ENCODE measurements around the gene JPH3. TPM values are rescaled to one million over a fixed set of nuclear protein-coding genes. Genes with fewer than 3 reads are reported as not detected.

The JPH3 gene
- total RNA-seq, 1 experiment from 2014 or later: 32.7 TPM

DNA sequence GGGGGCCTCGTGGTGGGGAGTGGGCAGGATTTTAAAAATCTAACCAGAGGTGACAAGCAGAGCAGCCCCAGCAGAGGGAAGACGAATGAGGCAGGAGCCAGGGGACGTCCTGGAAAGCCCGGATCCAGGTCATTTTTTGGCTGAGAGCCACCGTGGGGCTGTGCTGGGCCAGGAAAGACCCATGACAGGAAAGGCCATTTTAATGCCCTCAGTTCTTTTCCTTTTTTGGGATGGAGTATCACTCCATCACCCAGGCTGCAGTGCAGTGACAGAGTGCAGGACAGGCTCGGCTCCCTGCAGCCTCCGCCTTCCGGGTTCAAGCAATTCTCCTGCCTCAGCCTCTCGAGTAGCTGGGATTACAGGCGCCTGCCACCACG is 30.5 kb upstream of the JPH3 start:
- H3K27ac ChIP-seq (ENCODE audit: insufficient read length, low read depth, low read length): no peak overlapping the region
- no peak overlapping the region for H3K23ac ChIP-seq (ENCODE audit: insufficient read length, low read depth, low read length)

More for the DNA sequence above, 30.5 kb upstream of the JPH3 start:
- no peak overlapping the region for H3K14ac ChIP-seq (ENCODE audit: insufficient read depth, low read length)
- H3K56ac ChIP-seq (ENCODE audit: insufficient read length, low read depth, low read length): no peak overlapping the region
- H4K8ac ChIP-seq (replicated peaks; ENCODE audit: insufficient read length, low read depth, low read length): no peak overlapping the region
- no peak overlapping the region for H4K91ac ChIP-seq (ENCODE audit: insufficient read length, low read depth, low read length)
- no peak overlapping the region for H3T11ph ChIP-seq (ENCODE audit: low read length)
- H3K9me3 Mint-ChIP-seq: peaks cover 3% of the 10 kb centered on the region in 2 experiments; a peak in 3 of 5 replicates
- no peaks in the 10 kb centered on the region for H3K9me3 ChIP-seq (ENCODE audit: control insufficient read depth, low read depth, low read length)
- no peak overlapping the region for H2BK120ac ChIP-seq (ENCODE audit: low read depth, low read length, poor library complexity, severe bottlenecking)
- no peak for DNase-seq
- no peak overlapping the region for H2AK5ac ChIP-seq (ENCODE audit: insufficient read length, low read length)
- H3K18ac ChIP-seq (ENCODE audit: insufficient read length, low read depth, low read length): no peak overlapping the region
- no peak overlapping the region for H3K4me2 ChIP-seq (ENCODE audit: insufficient read depth, insufficient read length, low read length)
- H2AFZ ChIP-seq (ENCODE audit: low read length): no peak overlapping the region
- H3K4ac ChIP-seq (ENCODE audit: low read depth, low read length): no peak overlapping the region
- no peak overlapping the region for H2BK20ac ChIP-seq (ENCODE audit: low read depth, low read length, poor library complexity, severe bottlenecking)
- H3K23me2 ChIP-seq (ENCODE audit: insufficient read length, low read depth, low read length, poor library complexity, severe bottlenecking): no peaks in the 10 kb centered on the region
- peaks cover 0 to 8% (median 0%) of the 10 kb centered on the region in 3 experiments; a peak in 2 of 7 replicates for H3K36me3 Mint-ChIP-seq (ENCODE audit: insufficient read depth in 1 of 3, low read depth in 3 of 3)
- no peak overlapping the region for H4K5ac ChIP-seq (ENCODE audit: insufficient read length, low read depth, low read length)
- H3K4me1 Mint-ChIP-seq: peaks cover 26 to 30% of the 10 kb centered on the region in 2 experiments
- no peak overlapping the region for H2BK5ac ChIP-seq (ENCODE audit: insufficient read length, low read length)
- H3K4me1 ChIP-seq (ENCODE audit: insufficient read depth, low read length): peaks cover 3% of the 10 kb centered on the region; the same call in 1 of the 2 replicates
- no CpG with 5 or more reads among the region's 11 CpGs for WGBS (ENCODE audit: extremely low coverage, insufficient read length, low lambda C conversion rate)
- no peaks in the 10 kb centered on the region; the same call in none of the 2 replicates for H3K27me3 Mint-ChIP-seq (ENCODE audit: low read depth)
- H4K20me1 ChIP-seq (ENCODE audit: control insufficient read depth, insufficient read depth, insufficient read length): no peaks in the 10 kb centered on the region
- H3K79me2 ChIP-seq (ENCODE audit: insufficient read depth, low read length): no peaks in the 10 kb centered on the region
- H3K9ac ChIP-seq (ENCODE audit: extremely low read depth, insufficient read length, low read length): no peak overlapping the region
- TF ChIP-seq CTCF (conservative IDR thresholded peaks at IDR 0.05): no peak
- H3K4me3 Mint-ChIP-seq: no peak overlapping the region
- H2BK12ac ChIP-seq (ENCODE audit: insufficient read length, low read depth, low read length): no peak overlapping the region
- H3K27me3 ChIP-seq (ENCODE audit: insufficient read depth, low read length): no peaks in the 10 kb centered on the region
- H3K79me1 ChIP-seq (ENCODE audit: insufficient read depth, low read depth, low read length, poor library complexity, severe bottlenecking): no peaks in the 10 kb centered on the region
- H2BK15ac ChIP-seq (ENCODE audit: low read depth, low read length): no peak overlapping the region
- no peak overlapping the region; a peak in 2 of 7 replicates for H3K27ac Mint-ChIP-seq

All from H9 (cell line).